ENCODE results near the gene KLHL22.
"Not testable (repeated sequence)": the region's sequence is repeated elsewhere in the genome, so short reads cannot be mapped to it uniquely, and the experiment has no call there.

GRCh38 chr22:20470525-20470924, 25.1 kb downstream of the KLHL22 start:
- TF ChIP-seq EZH2phosphoT487 (IDR thresholded peaks at IDR 0.05; ENCODE audit: low read depth, severe bottlenecking, unreplicated experiment); CTCF (IDR thresholded peaks at IDR 0.05; ENCODE audit: poor library complexity); EZH2 (IDR thresholded peaks at IDR 0.05; ENCODE audit: borderline replicate concordance): not testable (repeated sequence)

Measured in hepatocyte (in vitro differentiated cells).